ENCODE data around the gene EGFR.

DNA sequence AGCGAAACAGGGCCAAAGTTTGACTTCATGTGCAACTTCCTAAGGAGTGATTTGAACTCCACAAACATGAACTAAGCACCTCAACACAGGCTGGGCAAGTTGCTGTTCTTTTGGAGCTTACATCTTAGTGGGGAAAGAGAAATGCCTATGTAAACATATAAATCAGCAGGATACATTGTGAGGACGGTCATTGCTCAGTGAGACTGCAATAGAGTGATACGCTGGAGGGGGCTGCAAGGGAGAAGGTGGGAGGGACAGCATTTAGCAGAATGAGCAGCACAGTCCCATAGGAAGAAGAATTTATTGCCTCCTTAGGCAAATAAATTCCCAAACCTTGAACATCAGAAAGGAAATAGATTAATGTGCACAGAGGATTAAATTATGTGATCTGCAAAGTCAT lies 90.0 kb downstream of the EGFR start:
- TF ChIP-seq, protein P1, sequence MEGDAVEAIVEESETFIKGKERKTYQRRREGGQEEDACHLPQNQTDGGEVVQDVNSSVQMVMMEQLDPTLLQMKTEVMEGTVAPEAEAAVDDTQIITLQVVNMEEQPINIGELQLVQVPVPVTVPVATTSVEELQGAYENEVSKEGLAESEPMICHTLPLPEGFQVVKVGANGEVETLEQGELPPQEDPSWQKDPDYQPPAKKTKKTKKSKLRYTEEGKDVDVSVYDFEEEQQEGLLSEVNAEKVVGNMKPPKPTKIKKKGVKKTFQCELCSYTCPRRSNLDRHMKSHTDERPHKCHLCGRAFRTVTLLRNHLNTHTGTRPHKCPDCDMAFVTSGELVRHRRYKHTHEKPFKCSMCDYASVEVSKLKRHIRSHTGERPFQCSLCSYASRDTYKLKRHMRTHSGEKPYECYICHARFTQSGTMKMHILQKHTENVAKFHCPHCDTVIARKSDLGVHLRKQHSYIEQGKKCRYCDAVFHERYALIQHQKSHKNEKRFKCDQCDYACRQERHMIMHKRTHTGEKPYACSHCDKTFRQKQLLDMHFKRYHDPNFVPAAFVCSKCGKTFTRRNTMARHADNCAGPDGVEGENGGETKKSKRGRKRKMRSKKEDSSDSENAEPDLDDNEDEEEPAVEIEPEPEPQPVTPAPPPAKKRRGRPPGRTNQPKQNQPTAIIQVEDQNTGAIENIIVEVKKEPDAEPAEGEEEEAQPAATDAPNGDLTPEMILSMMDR (IDR thresholded peaks at IDR 0.05) = no peak
- no peak for TF ChIP-seq POLR2A (IDR thresholded peaks at IDR 0.05)

Data from lower leg skin (tissue), 3 donors.